Mammary epithelial cell (primary cell): ENCODE results near the gene RNF113A.
"Not testable (repeated sequence)": the region's sequence is repeated elsewhere in the genome, so short reads cannot be mapped to it uniquely, and the experiment has no call there.

Experiments
- EZH2 ChIP-seq: IDR thresholded peaks from 2 replicates; pipeline ENCODE4 v1.6.1; 2012; ENCODE audit warnings: low read length, inconsistent platforms, borderline replicate concordance
- TF ChIP-seq, protein P1 (sequence below), 2 donors: IDR thresholded peaks in 1 of 2; conservative IDR thresholded peaks in 1 of 2; 2 replicates each; pipeline ENCODE4 v1.5.1; 2011 to 2012; ENCODE audit warnings: inconsistent platforms in 2 of 2, low read length in 2 of 2, mild to moderate bottlenecking in 2 of 2, control low read depth in 1 of 2, low read depth in 1 of 2; ENCODE audit not compliant: insufficient read depth in 1 of 2; ENCODE audit errors: extremely low read depth in 1 of 2

DNA sequence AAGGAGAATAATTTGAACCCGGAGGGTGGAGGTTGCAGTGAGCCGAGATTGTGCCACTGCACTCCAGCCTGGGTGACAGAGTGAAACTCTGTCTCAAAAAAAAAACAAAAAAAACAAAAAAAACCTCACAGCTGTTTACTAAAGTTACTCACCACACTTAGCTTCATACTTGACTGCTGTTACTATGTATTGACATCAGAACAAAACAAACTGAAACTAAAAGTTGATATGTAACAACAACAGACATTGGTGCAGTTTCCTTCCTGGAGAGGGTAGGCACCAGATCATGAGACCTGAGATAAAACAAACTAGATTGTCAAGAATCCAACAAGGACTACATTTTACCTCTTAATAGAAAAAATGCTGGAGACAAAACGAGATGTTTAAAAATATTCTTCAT is 49.8 kb downstream of the RNF113A start:
- TF ChIP-seq EZH2: not testable (repeated sequence)
- TF ChIP-seq, protein P1, sequence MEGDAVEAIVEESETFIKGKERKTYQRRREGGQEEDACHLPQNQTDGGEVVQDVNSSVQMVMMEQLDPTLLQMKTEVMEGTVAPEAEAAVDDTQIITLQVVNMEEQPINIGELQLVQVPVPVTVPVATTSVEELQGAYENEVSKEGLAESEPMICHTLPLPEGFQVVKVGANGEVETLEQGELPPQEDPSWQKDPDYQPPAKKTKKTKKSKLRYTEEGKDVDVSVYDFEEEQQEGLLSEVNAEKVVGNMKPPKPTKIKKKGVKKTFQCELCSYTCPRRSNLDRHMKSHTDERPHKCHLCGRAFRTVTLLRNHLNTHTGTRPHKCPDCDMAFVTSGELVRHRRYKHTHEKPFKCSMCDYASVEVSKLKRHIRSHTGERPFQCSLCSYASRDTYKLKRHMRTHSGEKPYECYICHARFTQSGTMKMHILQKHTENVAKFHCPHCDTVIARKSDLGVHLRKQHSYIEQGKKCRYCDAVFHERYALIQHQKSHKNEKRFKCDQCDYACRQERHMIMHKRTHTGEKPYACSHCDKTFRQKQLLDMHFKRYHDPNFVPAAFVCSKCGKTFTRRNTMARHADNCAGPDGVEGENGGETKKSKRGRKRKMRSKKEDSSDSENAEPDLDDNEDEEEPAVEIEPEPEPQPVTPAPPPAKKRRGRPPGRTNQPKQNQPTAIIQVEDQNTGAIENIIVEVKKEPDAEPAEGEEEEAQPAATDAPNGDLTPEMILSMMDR (conservative IDR thresholded peaks at IDR 0.05 in 1 of 2, IDR thresholded peaks at IDR 0.05 in 1 of 2; ENCODE audit: extremely low read depth in 1 of 2, insufficient read depth in 1 of 2, low read depth in 1 of 2, low read length in 2 of 2): not testable (repeated sequence)
